ENCODE data around the gene PPIL1.

GRCh38 chr6:36886950-36887618, 12.5 kb upstream of the PPIL1 start:
- TF ChIP-seq CTCF (IDR thresholded peaks at IDR 0.05; ENCODE audit: low read length) (no peak), EZH2phosphoT487 (IDR thresholded peaks at IDR 0.05; ENCODE audit: low read length) (no peak)

All from MM.1S (cell line).